ENCODE results near the gene NOC3L.

GRCh38 chr10:94299417-94299816, 63.3 kb downstream of the NOC3L start:
- TF ChIP-seq CTCF (conservative IDR thresholded peaks at IDR 0.05 in 1 of 2, IDR thresholded peaks at IDR 0.05 in 1 of 2; ENCODE audit: low read depth in 1 of 2, low read length in 2 of 2): no peak
- no peak for TF ChIP-seq EZH2 (IDR thresholded peaks at IDR 0.05; ENCODE audit: low read length, missing control alignments)
